HL-60 (cell line): ENCODE data around the gene GPR161.

ENCODE experiments used
- DNase-seq, 2 experiments: peaks; one replicate each; pipeline ENCODE4 v3.0.0-alpha.2; 2010 to 2020; ENCODE audit warnings: low read depth in 1 of 2, low spot score in 1 of 2
- H3K27ac ChIP-seq: fragments of 250-450 bp; sonication (Bioruptor Pico); replicated peaks from 2 replicates; pipeline ENCODE4 v1.5.1; 2020; ENCODE audit warnings: mild to moderate bottlenecking, moderate library complexity
- H3K27me3 ChIP-seq: fragments of 250-450 bp; sonication (Bioruptor Pico); 2 replicates; pipeline ENCODE4 v1.5.1; 2021; ENCODE audit warnings: mild to moderate bottlenecking, moderate library complexity; ENCODE audit not compliant: insufficient read depth, poor library complexity, severe bottlenecking
- H3K4me3 ChIP-seq: replicated peaks from 2 replicates; pipeline ENCODE4 v1.5.1; 2011; ENCODE audit warnings: mild to moderate bottlenecking, control low read depth, low read length; ENCODE audit not compliant: insufficient read depth
- GABPA ChIP-seq: IDR thresholded peaks from 2 replicates; pipeline ENCODE4 v1.6.1; 2012; ENCODE audit warnings: low read depth
- POLR2AphosphoS5 ChIP-seq: IDR thresholded peaks from 2 replicates; pipeline ENCODE4 v1.6.1; 2012; ENCODE audit warnings: low read depth
- SPI1 ChIP-seq: IDR thresholded peaks from 2 replicates; pipeline ENCODE4 v1.6.1; 2012; ENCODE audit warnings: low read depth, mild to moderate bottlenecking, borderline replicate concordance
- TF ChIP-seq, protein P1 (sequence below): IDR thresholded peaks from 2 replicates; pipeline ENCODE4 v1.6.1; 2012; ENCODE audit warnings: low read depth; ENCODE audit not compliant: insufficient replicate concordance
- TF ChIP-seq, protein P2 (sequence below): IDR thresholded peaks from one replicate; pipeline ENCODE4 v1.5.1; 2011; ENCODE audit warnings: low read length, control low read depth, inconsistent platforms; ENCODE audit not compliant: insufficient read depth

The GPR161 gene

GRCh38 chr1:168119750-168120149, 17.0 kb downstream of the GPR161 start:
- DNase-seq = no peak
- no peak overlapping the region for H3K27ac ChIP-seq
- no peaks in the 10 kb centered on the region for H3K27me3 ChIP-seq
- TF ChIP-seq, protein P1, sequence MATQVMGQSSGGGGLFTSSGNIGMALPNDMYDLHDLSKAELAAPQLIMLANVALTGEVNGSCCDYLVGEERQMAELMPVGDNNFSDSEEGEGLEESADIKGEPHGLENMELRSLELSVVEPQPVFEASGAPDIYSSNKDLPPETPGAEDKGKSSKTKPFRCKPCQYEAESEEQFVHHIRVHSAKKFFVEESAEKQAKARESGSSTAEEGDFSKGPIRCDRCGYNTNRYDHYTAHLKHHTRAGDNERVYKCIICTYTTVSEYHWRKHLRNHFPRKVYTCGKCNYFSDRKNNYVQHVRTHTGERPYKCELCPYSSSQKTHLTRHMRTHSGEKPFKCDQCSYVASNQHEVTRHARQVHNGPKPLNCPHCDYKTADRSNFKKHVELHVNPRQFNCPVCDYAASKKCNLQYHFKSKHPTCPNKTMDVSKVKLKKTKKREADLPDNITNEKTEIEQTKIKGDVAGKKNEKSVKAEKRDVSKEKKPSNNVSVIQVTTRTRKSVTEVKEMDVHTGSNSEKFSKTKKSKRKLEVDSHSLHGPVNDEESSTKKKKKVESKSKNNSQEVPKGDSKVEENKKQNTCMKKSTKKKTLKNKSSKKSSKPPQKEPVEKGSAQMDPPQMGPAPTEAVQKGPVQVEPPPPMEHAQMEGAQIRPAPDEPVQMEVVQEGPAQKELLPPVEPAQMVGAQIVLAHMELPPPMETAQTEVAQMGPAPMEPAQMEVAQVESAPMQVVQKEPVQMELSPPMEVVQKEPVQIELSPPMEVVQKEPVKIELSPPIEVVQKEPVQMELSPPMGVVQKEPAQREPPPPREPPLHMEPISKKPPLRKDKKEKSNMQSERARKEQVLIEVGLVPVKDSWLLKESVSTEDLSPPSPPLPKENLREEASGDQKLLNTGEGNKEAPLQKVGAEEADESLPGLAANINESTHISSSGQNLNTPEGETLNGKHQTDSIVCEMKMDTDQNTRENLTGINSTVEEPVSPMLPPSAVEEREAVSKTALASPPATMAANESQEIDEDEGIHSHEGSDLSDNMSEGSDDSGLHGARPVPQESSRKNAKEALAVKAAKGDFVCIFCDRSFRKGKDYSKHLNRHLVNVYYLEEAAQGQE = no peak
- TF ChIP-seq GABPA (no peak), SPI1 (no peak), POLR2AphosphoS5 (no peak)
- TF ChIP-seq, protein P2, sequence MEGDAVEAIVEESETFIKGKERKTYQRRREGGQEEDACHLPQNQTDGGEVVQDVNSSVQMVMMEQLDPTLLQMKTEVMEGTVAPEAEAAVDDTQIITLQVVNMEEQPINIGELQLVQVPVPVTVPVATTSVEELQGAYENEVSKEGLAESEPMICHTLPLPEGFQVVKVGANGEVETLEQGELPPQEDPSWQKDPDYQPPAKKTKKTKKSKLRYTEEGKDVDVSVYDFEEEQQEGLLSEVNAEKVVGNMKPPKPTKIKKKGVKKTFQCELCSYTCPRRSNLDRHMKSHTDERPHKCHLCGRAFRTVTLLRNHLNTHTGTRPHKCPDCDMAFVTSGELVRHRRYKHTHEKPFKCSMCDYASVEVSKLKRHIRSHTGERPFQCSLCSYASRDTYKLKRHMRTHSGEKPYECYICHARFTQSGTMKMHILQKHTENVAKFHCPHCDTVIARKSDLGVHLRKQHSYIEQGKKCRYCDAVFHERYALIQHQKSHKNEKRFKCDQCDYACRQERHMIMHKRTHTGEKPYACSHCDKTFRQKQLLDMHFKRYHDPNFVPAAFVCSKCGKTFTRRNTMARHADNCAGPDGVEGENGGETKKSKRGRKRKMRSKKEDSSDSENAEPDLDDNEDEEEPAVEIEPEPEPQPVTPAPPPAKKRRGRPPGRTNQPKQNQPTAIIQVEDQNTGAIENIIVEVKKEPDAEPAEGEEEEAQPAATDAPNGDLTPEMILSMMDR = no peak
- H3K4me3 ChIP-seq = no peak overlapping the region

DNA sequence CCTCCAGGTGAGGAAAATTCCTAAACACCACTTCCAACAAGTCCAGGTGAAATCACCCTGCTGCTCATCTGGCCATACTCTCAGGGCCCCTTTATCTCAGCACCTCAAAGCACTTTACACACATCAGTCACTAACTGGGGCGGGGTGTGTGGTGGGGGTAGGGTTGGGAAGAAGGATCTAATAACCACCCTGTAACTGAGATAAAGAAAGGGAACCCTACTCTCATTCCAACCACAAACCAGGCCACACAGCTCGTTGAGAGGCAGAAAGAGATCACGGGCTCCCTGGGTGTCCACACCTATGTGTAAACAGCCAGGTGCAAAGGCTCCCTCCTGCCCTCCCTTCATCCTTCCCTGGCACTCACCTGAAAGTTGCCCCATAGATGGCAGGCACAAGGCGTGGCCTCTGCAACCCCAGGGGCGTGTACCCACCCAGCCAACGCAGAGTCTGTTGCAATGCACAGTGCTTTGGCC, 20.4 kb downstream of the GPR161 start:
- no peak for DNase-seq
- Histone ChIP-seq H3K4me3 (no peak overlapping the region), H3K27me3 (no peaks in the 10 kb centered on the region), H3K27ac (no peak overlapping the region)
- TF ChIP-seq POLR2AphosphoS5 = no peak
- TF ChIP-seq, protein P1 = no peak
- no peak for TF ChIP-seq SPI1
- no peak for TF ChIP-seq GABPA
- TF ChIP-seq, protein P2 = no peak

GRCh38 chr1:168114845-168115244, 21.9 kb downstream of the GPR161 start:
- Histone ChIP-seq H3K4me3 (no peak overlapping the region), H3K27me3 (no peaks in the 10 kb centered on the region), H3K27ac (no peak overlapping the region)
- no peak for DNase-seq
- TF ChIP-seq, protein P1 = no peak
- TF ChIP-seq SPI1 = no peak
- no peak for TF ChIP-seq GABPA
- TF ChIP-seq POLR2AphosphoS5 = no peak
- TF ChIP-seq, protein P2 = no peak
